GM12878 (cell line): ENCODE data around the gene ANXA4. TPM values are rescaled to one million over a fixed set of nuclear protein-coding genes. Genes with fewer than 3 reads are reported as not detected.
A peak's percentile ranks its signal among the peaks of the same experiment; 100 is the strongest.

Experiments used
- ATF2 ChIP-seq: IDR thresholded peaks from 2 replicates; pipeline ENCODE4 v1.6.1; 2012; ENCODE audit warnings: low read length, inconsistent platforms
- BACH1 ChIP-seq: fragments of 450-650 bp; IDR thresholded peaks from 2 replicates; pipeline ENCODE4 v1.6.1; 2017; ENCODE audit warnings: mild to moderate bottlenecking, borderline replicate concordance
- ETV6 ChIP-seq, 2 experiments: fragments of 450-650 bp in 1 of 2; IDR thresholded peaks in 1 of 2; conservative IDR thresholded peaks in 1 of 2; 2 replicates each; pipeline ENCODE4 v1.6.1; 2014; ENCODE audit warnings: antibody characterized with exemption in 1 of 2, borderline replicate concordance in 1 of 2, low read depth in 1 of 2, mild to moderate bottlenecking in 1 of 2, moderate library complexity in 1 of 2
- GABPA ChIP-seq: IDR thresholded peaks from 2 replicates; pipeline ENCODE4 v1.6.1; 2014; ENCODE audit warnings: antibody characterized with exemption, low read depth, mild to moderate bottlenecking, inconsistent platforms
- GATAD2B ChIP-seq: fragments of 450-650 bp; conservative IDR thresholded peaks from 2 replicates; pipeline ENCODE4 v1.6.1; 2017; ENCODE audit warnings: low read depth, mild to moderate bottlenecking, moderate library complexity
- HSF1 ChIP-seq: fragments of 150-350 bp; IDR thresholded peaks from 2 replicates; pipeline ENCODE4 v1.6.1; 2014; ENCODE audit warnings: mild to moderate bottlenecking, low read depth, low read length
- IKZF1 ChIP-seq: fragments of 450-650 bp; conservative IDR thresholded peaks from 2 replicates; pipeline ENCODE4 v1.6.1; 2017; ENCODE audit warnings: antibody characterized with exemption, mild to moderate bottlenecking
- JUNB ChIP-seq: IDR thresholded peaks from 2 replicates; pipeline ENCODE4 v1.6.1; 2016; ENCODE audit warnings: antibody characterized with exemption, mild to moderate bottlenecking
- MEF2A ChIP-seq: IDR thresholded peaks from 2 replicates; pipeline ENCODE4 v1.6.1; 2011; ENCODE audit warnings: low read depth, mild to moderate bottlenecking, low read length, moderate library complexity; ENCODE audit not compliant: insufficient read depth
- MTA2 ChIP-seq: fragments of 450-650 bp; IDR thresholded peaks from 2 replicates; pipeline ENCODE4 v1.6.1; 2016; ENCODE audit warnings: low read depth, mild to moderate bottlenecking, moderate library complexity
- NFIC ChIP-seq: IDR thresholded peaks from 2 replicates; pipeline ENCODE4 v1.6.1; 2012; ENCODE audit warnings: low read depth, mild to moderate bottlenecking, inconsistent platforms, low read length, moderate library complexity
- PBX3 ChIP-seq: IDR thresholded peaks from 2 replicates; pipeline ENCODE4 v1.6.1; 2011; ENCODE audit warnings: mild to moderate bottlenecking, low read depth, low read length, moderate library complexity; ENCODE audit not compliant: insufficient replicate concordance
- RAD51 ChIP-seq: fragments of 450-650 bp; IDR thresholded peaks from 2 replicates; pipeline ENCODE4 v1.6.1; 2016; ENCODE audit warnings: moderate library complexity, mild to moderate bottlenecking, inconsistent platforms
- RUNX3 ChIP-seq: IDR thresholded peaks from 2 replicates; pipeline ENCODE4 v1.6.1; 2012; ENCODE audit warnings: low read length, inconsistent platforms
- SMAD1 ChIP-seq: fragments of 450-650 bp; IDR thresholded peaks from 2 replicates; pipeline ENCODE4 v1.6.1; 2018; ENCODE audit warnings: mild to moderate bottlenecking, low read depth; ENCODE audit not compliant: partially characterized antibody
- SPI1 ChIP-seq: IDR thresholded peaks from 2 replicates; pipeline ENCODE4 v1.6.1; 2011; ENCODE audit warnings: low read depth, mild to moderate bottlenecking, low read length, moderate library complexity, borderline replicate concordance; ENCODE audit not compliant: insufficient read depth
- TARDBP ChIP-seq: IDR thresholded peaks from 2 replicates; pipeline ENCODE4 v1.6.1; 2016; ENCODE audit warnings: borderline replicate concordance
- TCF3 ChIP-seq: IDR thresholded peaks from 2 replicates; pipeline ENCODE4 v1.6.1; 2012; ENCODE audit warnings: low read depth, mild to moderate bottlenecking, low read length, borderline replicate concordance; ENCODE audit not compliant: insufficient read depth
- WRNIP1 ChIP-seq: IDR thresholded peaks from 2 replicates; pipeline ENCODE4 v1.6.1; 2011; ENCODE audit warnings: low read depth, low read length, improper control_type of control experiment, borderline replicate concordance
- YBX1 ChIP-seq: fragments of 450-650 bp; IDR thresholded peaks from 2 replicates; pipeline ENCODE4 v1.6.1; 2016; ENCODE audit warnings: antibody characterized with exemption
- ZNF217 ChIP-seq: fragments of 450-650 bp; IDR thresholded peaks from 2 replicates; pipeline ENCODE4 v1.6.1; 2017; ENCODE audit warnings: antibody characterized with exemption, mild to moderate bottlenecking
- ZNF592 ChIP-seq: fragments of 450-650 bp; IDR thresholded peaks from 2 replicates; pipeline ENCODE4 v1.6.1; 2017; ENCODE audit warnings: mild to moderate bottlenecking, moderate library complexity
- ZNF622 ChIP-seq: fragments of 450-650 bp; IDR thresholded peaks from 2 replicates; pipeline ENCODE4 v1.6.1; 2017; ENCODE audit warnings: mild to moderate bottlenecking, inconsistent platforms
- polyA plus RNA-seq, 11 experiments: library from polyadenylated mRNA; depleted of rRNA in 4 of 11; unstranded in 6 of 11; stranded (reverse) in 5 of 11; fragments of >200 nt; fragmentation: Nextera tagmentation in 4 of 11; fragmentation: Illumina TruSeq in 1 of 11; extraction: Ambion mirVana in 4 of 11; extraction: Trizol in 1 of 11; gene quantifications; 1 replicate in 1 of 11; 2 replicates in 10 of 11; pipeline versions ENCODE4 v1.2.1 to v1.2.3, GENCODE V29; 2011 to 2016; ENCODE audit warnings: inconsistent platforms in 2 of 11, missing spikeins in 2 of 11, low read depth in 1 of 11
- total RNA-seq, 4 experiments: library from RNA; depleted of rRNA in 3 of 4; stranded (reverse); fragments of >200 nt in 3 of 4; fragmentation: Illumina TruSeq in 1 of 4; extraction: Trizol in 1 of 4; gene quantifications; 2 replicates each; pipeline versions ENCODE4 v1.2.1 to v1.2.3, GENCODE V29; 2013 to 2021

ANXA4 gene
- total and polyA plus RNA-seq, 10 of the 15 experiments (the other 5 are each of a cell fraction or from before 2014, with no cell fraction given), result 16.3 to 97.2 (median 71.0) TPM

- TF ChIP-seq IKZF1 (no peak), GABPA (no peak), TCF3 (no peak), SPI1 (peak; percentile 79; the same call in 1 of the 2 replicates), MTA2 (peak; percentile 17; the same call in 1 of the 2 replicates), JUNB (peak; percentile 17; the same call in 1 of the 2 replicates), ETV6 (conservative IDR thresholded peaks at IDR 0.05 in 1 of 2, IDR thresholded peaks at IDR 0.05 in 1 of 2; ENCODE audit: borderline replicate concordance in 1 of 2, low read depth in 1 of 2) (no peak), WRNIP1 (no peak), ZNF622 (no peak), ZNF592 (0 out of 2 replicates have a peak, but pooled peaks have one; percentile 36), YBX1 (no peak), PBX3 (no peak), RAD51 (0 out of 2 replicates have a peak, but pooled peaks have one; percentile 10), BACH1 (peak; percentile 77), TARDBP (no peak), GATAD2B (no peak), SMAD1 (no peak), ZNF217 (0 out of 2 replicates have a peak, but pooled peaks have one; percentile 40), MEF2A (no peak), NFIC (no peak), ATF2 (no peak), RUNX3 (0 out of 2 replicates have a peak, but pooled peaks have one; percentile 17), HSF1 (no peak)
Measured at GRCh38 chr2:69816923-69817542, 75.1 kb downstream of the ANXA4 start (continued).
